Spleen (tissue), 13 donors: Measurements from ENCODE around the gene ADAMTS1. TPM values are rescaled to one million over a fixed set of nuclear protein-coding genes. Genes with fewer than 3 reads are reported as not detected.

ENCODE experiments used
- DNase-seq: peaks from one replicate; pipeline ENCODE4 v3.0.0-alpha.2; 2020
- H3K27ac ChIP-seq, 8 donors: fragments of 200-600 bp; sonication (generic) in 7 of 8; 1 replicate in 4 of 8; 2 replicates in 4 of 8; pipeline versions ENCODE4 v1.5.0 to v1.8.0; 2016 to 2021; ENCODE audit warnings: inconsistent platforms in 4 of 8, mild to moderate bottlenecking in 4 of 8, moderate library complexity in 1 of 8
- H3K27me3 ChIP-seq, 7 donors: fragments of 200-600 bp; sonication (generic) in 6 of 7; replicated peaks in 1 of 7; 1 replicate in 4 of 7; 2 replicates in 3 of 7; pipeline versions ENCODE4 v1.5.0 to v1.8.0; 2016 to 2021; ENCODE audit warnings: inconsistent platforms in 3 of 7, mild to moderate bottlenecking in 1 of 7
- H3K36me3 ChIP-seq, 6 donors: fragments of 200-600 bp; sonication (generic) in 5 of 6; 1 replicate in 4 of 6; 2 replicates in 2 of 6; pipeline versions ENCODE4 v1.5.0 to v1.8.0; 2016 to 2021; ENCODE audit warnings: inconsistent platforms in 2 of 6
- H3K4me1 ChIP-seq, 6 donors: fragments of 200-600 bp; sonication (generic) in 5 of 6; 1 replicate in 3 of 6; 2 replicates in 3 of 6; pipeline versions ENCODE4 v1.5.0 to v1.8.0; 2016 to 2021; ENCODE audit warnings: inconsistent platforms in 3 of 6
- H3K4me3 ChIP-seq, 8 donors: fragments of 200-600 bp; sonication (generic) in 7 of 8; 1 replicate in 4 of 8; 2 replicates in 4 of 8; pipeline versions ENCODE4 v1.5.0 to v1.8.0; 2016 to 2021; ENCODE audit warnings: inconsistent platforms in 4 of 8, mild to moderate bottlenecking in 4 of 8, moderate library complexity in 2 of 8
- H3K9me3 ChIP-seq, 8 donors: fragments of 200-600 bp; sonication (generic) in 7 of 8; 1 replicate in 4 of 8; 2 replicates in 4 of 8; pipeline versions ENCODE4 v1.5.0 to v1.8.0; 2016 to 2021; ENCODE audit warnings: inconsistent platforms in 4 of 8
- CTCF ChIP-seq, 11 experiments: fragments of 200-600 bp in 7 of 11; fragments of 450-650 bp in 4 of 11; sonication (generic) in 4 of 11; IDR thresholded peaks in 8 of 11; conservative IDR thresholded peaks in 3 of 11; 1 replicate in 7 of 11; 2 replicates in 4 of 11; pipeline versions ENCODE4 v1.4.0 to v1.8.0; 2016 to 2021; ENCODE audit warnings: antibody characterized with exemption in 11 of 11, inconsistent platforms in 4 of 11, mild to moderate bottlenecking in 1 of 11
- POLR2A ChIP-seq, 3 donors: fragments of 450-650 bp; IDR thresholded peaks; one replicate each; pipeline ENCODE4 v1.5.1; 2017; ENCODE audit warnings: antibody characterized with exemption in 3 of 3, mild to moderate bottlenecking in 1 of 3
- POLR2AphosphoS5 ChIP-seq, 3 donors: sonication (generic); formaldehyde crosslinking; IDR thresholded peaks; one replicate each; pipeline ENCODE4 v1.5.1; 2017; ENCODE audit warnings: antibody characterized with exemption in 3 of 3
- WGBS, 5 donors: extraction: QIAGEN DNeasy Blood & Tissue Kit in 3 of 5; methylation state at CpG; one replicate each; pipeline versions ENCODE4 v1.1.5 to v1.1.7; 2013 to 2018; 5-methylcytosine and 5-hydroxymethylcytosine counted together
- intact Hi-C: fragments of 100-400 bp; cut with DNase I; formaldehyde crosslinking; loops from one replicate; pipeline ENCODE4 v1.15.0; 2023; ENCODE audit warnings: low total_unique reads
- long read RNA-seq, 2 donors: transcript quantifications; one replicate each; lab custom pipeline, GENCODE V29; 2026
- polyA plus RNA-seq, 3 donors: library from polyadenylated mRNA; stranded (reverse); fragments of 200-250 nt; gene quantifications; one replicate each; pipeline ENCODE4 v1.2.1, GENCODE V29; 2013
- total RNA-seq, 7 donors: library from RNA; depleted of rRNA in 3 of 7; stranded (reverse); fragments of >200 nt in 3 of 7; fragmentation: NEBNext Ultra II Directional in 4 of 7; extraction: Animal tissue kit (Norgen Biotek cat#: 25700) in 4 of 7; gene quantifications; one replicate each; pipeline versions ENCODE4 v1.1.0 to v1.2.1, GENCODE V29; 2016 to 2021
- donor health status: healthy with polysubstance abuse.
- donor health status: DM: no; HTN: no; CAD: no; lungs with moderate emphysema.
- donor health status: DM: no; HTN: no; CAD: no.
- donor health status: Bipolar disorder and iron deficiency.
- donor health status: healthy.
- donor health status: DM: no; HTN: no; CAD: no.
- donor health status: DM: yes; HTN: yes; CAD: no.

ADAMTS1 gene
- 10 to 100 TPM; 15.9 to 71.6 (median 29.6) TPM for total RNA-seq
- polyA plus RNA-seq: 10 to 100 TPM in 1 of 3 donors, 1 to 10 TPM in 2; 2.3 to 11.2 (median 7.8) TPM
- long read RNA-seq, donor 1, full-length matches to known transcripts: 22 of 40 reads
- long read RNA-seq, donor 1, partial matches to known transcripts: 18 of 40 reads
- long read RNA-seq, donor 1, other reads (novel, unspliced or antisense): 0 of 40 reads
- long read RNA-seq, donor 2, full-length matches to known transcripts: 8 of 8 reads
- long read RNA-seq, donor 2, partial matches to known transcripts: 0 of 8 reads
- long read RNA-seq, donor 2, other reads (novel, unspliced or antisense): 0 of 8 reads

- peak within 1 kb of the TSS; percentile 45 to 81 (median 60) for H3K4me3 ChIP-seq
- peaks cover 13 to 84% (median 58%) of the 10 kb centered on the region in 6 donors for H3K4me1 ChIP-seq
- peak; percentile 92 to 97 (median 95) for TF ChIP-seq POLR2AphosphoS5 (IDR thresholded peaks at IDR 0.05)
- TF ChIP-seq POLR2A (IDR thresholded peaks at IDR 0.05): peak in 2 of 3 donors; percentile 61 to 85
- peak in 1 of 11 experiments; percentile 10 for TF ChIP-seq CTCF (IDR thresholded peaks at IDR 0.05 in 8 of 11, conservative IDR thresholded peaks at IDR 0.05 in 3 of 11)
- peaks cover 0 to 23% (median 6%) of the 10 kb centered on the region in 6 donors for H3K36me3 ChIP-seq
- peak; percentile 85 for DNase-seq
- WGBS, 5 donors: 1 to 2% (median 2%) methylated on average over 42 to 56 of the region's 56 CpGs
- H3K27me3 ChIP-seq: peaks cover 0 to 70% (median 38%) of the 10 kb centered on the region in 7 donors
- H3K9me3 ChIP-seq: no peaks in the 10 kb centered on the region
- H3K27ac ChIP-seq: peak within 1 kb of the TSS; percentile 74 to 93 (median 87)
- intact Hi-C loops: loop anchor here (5.0 to 10.0 kb wide), 2 partner anchors 1492 to 1900 kb away; no protein-coding TSS in a partner anchor
Measured at GRCh38 chr21:26845066-26845758, at the start of gene ADAMTS1. TSS of gene ADAMTS1 (minus strand) at chr21:26845409. CDS start at chr21:26844954, 455 bp downstream.

DNA sequence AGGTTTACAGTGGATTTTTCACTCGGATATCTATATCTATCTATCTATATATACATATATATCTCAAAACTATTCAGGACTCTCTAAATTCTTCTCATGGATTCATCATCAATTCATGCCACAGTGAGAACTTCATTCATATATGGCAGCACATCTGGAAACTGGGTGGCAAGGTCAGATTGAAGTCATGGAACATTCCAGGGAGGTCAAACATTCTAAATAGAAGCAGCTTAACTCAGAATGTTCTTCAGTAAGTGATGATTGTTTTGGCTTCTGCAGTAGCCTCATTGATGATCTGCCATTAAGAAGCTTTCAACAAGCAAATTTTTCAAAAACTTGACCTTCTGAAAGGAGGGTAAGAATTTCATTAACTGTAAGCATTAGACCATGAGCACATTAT is 46.9 kb upstream of the ADAMTS1 start:
- H3K27ac ChIP-seq: no peak overlapping the region
- H3K27me3 ChIP-seq: no peaks in the 10 kb centered on the region
- intact Hi-C loops: no loop called here
- 51 to 83% (median 68%) methylated on average over 1 of the region's 1 CpG for WGBS, 5 donors
- H3K36me3 ChIP-seq: no peaks in the 10 kb centered on the region
- no peak for TF ChIP-seq POLR2A (IDR thresholded peaks at IDR 0.05)
- no peak for TF ChIP-seq CTCF (IDR thresholded peaks at IDR 0.05 in 8 of 11, conservative IDR thresholded peaks at IDR 0.05 in 3 of 11)
- no peak for TF ChIP-seq POLR2AphosphoS5 (IDR thresholded peaks at IDR 0.05)
- H3K4me1 ChIP-seq: no peaks in the 10 kb centered on the region
- H3K4me3 ChIP-seq: no peak overlapping the region
- no peaks in the 10 kb centered on the region for H3K9me3 ChIP-seq
- no peak for DNase-seq

DNA sequence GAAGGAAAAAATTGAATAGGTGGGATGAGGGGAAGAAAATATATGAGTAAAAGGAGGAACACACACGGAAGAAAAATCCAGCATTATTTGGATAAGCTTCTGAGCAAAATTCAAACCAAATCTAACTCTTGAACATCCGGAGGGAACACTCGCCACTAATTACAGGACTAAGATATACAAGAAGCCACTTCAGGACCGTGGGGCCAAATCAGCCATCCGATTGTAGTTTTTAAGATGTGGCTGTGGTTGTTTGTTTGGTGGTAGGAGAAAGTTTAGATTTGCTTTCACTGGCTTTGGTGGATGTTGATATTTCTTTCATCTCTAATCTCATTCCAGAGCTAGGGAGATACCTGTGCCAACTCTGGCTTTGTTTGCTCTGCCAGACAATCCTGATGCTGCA is 43.7 kb upstream of the ADAMTS1 start:
- WGBS, 5 donors: 79 to 93% (median 89%) methylated on average over 5 of the region's 5 CpGs

More for the DNA sequence above, 43.7 kb upstream of the ADAMTS1 start:
- Histone ChIP-seq H3K4me1 (no peaks in the 10 kb centered on the region), H3K27me3 (no peaks in the 10 kb centered on the region), H3K27ac (no peak overlapping the region), H3K36me3 (no peaks in the 10 kb centered on the region), H3K9me3 (no peaks in the 10 kb centered on the region), H3K4me3 (no peak overlapping the region)
- no peak for DNase-seq
- intact Hi-C loops: no loop called here
- no peak for TF ChIP-seq POLR2A (IDR thresholded peaks at IDR 0.05)
- no peak for TF ChIP-seq CTCF (IDR thresholded peaks at IDR 0.05 in 8 of 11, conservative IDR thresholded peaks at IDR 0.05 in 3 of 11)
- TF ChIP-seq POLR2AphosphoS5 (IDR thresholded peaks at IDR 0.05): no peak
